Measurements from ENCODE around the gene MBD3L2.
"Not testable (repeated sequence)": the region's sequence is repeated elsewhere in the genome, so short reads cannot be mapped to it uniquely, and the experiment has no call there.

The MBD3L2 gene

DNA sequence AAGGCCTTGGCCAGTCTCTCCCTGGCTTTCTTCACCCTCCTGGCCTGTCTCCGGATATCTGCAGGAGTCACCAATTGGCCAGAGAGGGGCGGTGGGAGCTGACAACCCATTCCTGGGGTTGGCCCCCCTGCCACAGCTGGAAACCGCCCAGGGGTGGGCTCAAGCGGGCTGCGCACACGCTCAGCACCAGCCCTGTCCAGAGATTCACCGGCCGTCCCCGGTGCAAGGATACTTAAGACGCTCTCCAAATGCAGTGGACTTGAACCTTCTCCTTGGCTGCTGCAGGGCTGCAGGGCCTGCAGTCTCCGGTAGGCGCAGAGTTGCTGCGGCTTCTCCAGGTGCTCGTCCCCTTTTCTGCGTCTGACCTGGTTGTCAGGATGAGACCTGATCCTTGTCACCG is 7.2 kb downstream of the MBD3L2 start:
- intact Hi-C loops (cut with DNase I); DNase-seq: not testable (repeated sequence)

GRCh38 chr19:7058576-7058975 is 9.5 kb downstream of the MBD3L2 start, which contains the start of gene MBD3L3:
MBD3L3 (minus strand) TSS chr19:7058676; CDS start chr19:7058605, 71 bp downstream.
- intact Hi-C loops (cut with DNase I); DNase-seq: not testable (repeated sequence)

DNA sequence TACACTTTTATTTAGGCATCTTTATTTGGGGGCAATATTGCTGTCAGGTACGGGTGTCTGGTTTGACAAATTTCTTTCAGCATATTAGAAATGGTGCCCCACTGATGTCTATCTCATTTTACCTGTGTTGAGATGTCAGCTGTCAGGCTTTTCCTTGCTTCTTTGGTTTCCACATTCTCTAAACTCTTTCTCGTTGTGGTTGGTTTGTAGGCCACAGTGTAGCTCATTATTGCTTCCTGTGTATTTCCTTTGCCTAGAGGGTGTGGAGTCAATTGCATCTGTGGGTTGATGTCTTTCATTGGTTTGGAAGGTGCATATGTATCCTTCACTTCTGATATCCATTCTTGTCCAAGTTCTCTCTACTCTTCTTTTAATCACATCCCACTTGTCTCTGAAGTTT is 10.9 kb downstream of the MBD3L2 start:
- intact Hi-C loops (cut with DNase I); DNase-seq: not testable (repeated sequence)

DNA sequence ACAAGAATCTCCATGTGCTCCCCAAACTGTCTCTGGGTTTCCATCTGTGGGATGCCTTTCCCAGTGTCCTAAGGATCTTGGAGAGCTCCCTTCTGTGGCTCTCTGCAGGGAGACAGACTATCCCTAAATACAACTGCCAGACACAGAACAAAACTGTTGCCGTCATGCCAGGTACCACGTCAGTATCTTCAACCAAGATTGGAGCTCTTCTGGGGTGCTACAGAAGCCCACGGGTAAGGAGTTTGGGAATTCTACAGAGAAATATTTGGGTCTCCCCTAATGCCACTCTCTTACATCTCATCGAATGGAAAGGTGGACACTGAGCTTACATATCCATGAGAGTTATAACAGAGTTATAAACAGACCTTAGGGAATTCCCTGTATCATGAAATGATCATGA is 14.2 kb downstream of the MBD3L2 start:
- DNase-seq, result peak in 1 of 42 donors; percentile 0
- intact Hi-C loops (cut with DNase I), result no loop called here

DNA sequence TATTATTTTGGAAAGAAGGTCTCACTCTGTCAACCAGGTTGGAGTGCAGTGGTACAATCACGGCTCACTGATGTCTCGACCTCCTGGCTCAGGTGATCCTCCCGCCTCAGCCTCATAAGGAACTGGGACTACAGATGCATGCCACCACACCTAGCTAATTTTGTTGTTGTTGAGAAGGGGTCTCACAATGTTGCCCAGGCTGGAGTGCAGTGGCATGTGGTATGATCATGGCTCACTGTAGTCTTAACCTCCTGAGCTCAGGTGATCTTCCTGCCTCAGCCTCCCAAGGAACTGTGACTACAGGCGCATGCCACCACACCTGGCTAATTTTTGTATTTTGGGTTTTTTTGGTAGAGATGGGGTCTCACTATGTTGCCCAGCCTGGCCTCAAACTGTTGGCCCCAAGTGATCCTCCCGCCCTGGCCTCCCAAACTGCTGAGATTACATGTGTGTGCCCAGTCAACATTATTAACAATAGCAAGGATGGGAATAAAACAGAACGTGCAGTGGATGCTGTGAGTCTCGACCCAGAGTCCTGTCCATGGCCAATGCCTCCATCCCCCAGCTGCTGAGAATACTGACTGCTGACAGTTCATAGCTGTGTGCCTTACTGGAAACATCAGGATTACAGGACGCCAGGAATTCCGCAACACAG is 14.8 kb downstream of the MBD3L2 start:
- peak in 2 of 42 donors; percentile 17 to 27 for DNase-seq
- intact Hi-C loops (cut with DNase I), result no loop called here

DNA sequence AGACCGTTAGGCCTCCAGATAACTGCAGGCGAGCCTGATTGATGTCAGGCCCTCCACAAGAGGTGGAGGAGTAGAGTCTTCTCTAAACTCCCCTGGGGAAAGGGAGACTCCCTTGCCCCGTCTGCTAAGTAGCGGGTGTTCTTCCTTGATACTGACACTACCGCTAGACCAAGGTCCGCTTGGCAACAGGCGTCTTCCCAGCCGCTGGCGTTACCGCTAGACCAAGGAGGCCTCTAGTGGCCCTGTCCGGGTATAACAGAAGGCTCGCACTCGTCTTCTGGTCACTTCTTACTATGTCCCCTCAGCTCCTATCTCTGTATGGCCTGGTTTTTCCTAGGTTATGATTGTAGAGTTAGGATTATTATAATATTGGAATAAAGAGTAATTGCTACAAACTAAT is 18.0 kb downstream of the MBD3L2 start:
- intact Hi-C loops (cut with DNase I), result not testable (repeated sequence)
- DNase-seq, result peak in 8 of 42 donors; percentile 4 to 47 (median 14)

- intact Hi-C loops (cut with DNase I), result no loop called here
- no peak for DNase-seq
Observed at GRCh38 chr19:7067716-7068115, 18.6 kb downstream of the MBD3L2 start.

- DNase-seq, result peak in 2 of 42 donors; percentile 31 to 34
- intact Hi-C loops (cut with DNase I), result no loop called here
Observed at GRCh38 chr19:7068599-7068998, 19.5 kb downstream of the MBD3L2 start.

GRCh38 chr19:7069042-7069903 is 20.2 kb downstream of the MBD3L2 start, which contains the start of gene ZNF557:
ZNF557 (plus strand) TSS chr19:7069703; CDS start chr19:7075075, 5,372 bp downstream.
- DNase-seq, result peak; percentile 94 to 99 (median 98)
- intact Hi-C loops (cut with DNase I), result no loop called here

GRCh38 chr19:7069904-7070226 is 20.7 kb downstream of the MBD3L2 start:
- DNase-seq, result peak in 3 of 42 donors; percentile 6 to 14 (median 9)
- intact Hi-C loops (cut with DNase I), result no loop called here

GRCh38 chr19:7072541-7072940 is 23.4 kb downstream of the MBD3L2 start:
- intact Hi-C loops (cut with DNase I), result no loop called here
- DNase-seq, result peak in 2 of 42 donors; percentile 20 to 25

DNA sequence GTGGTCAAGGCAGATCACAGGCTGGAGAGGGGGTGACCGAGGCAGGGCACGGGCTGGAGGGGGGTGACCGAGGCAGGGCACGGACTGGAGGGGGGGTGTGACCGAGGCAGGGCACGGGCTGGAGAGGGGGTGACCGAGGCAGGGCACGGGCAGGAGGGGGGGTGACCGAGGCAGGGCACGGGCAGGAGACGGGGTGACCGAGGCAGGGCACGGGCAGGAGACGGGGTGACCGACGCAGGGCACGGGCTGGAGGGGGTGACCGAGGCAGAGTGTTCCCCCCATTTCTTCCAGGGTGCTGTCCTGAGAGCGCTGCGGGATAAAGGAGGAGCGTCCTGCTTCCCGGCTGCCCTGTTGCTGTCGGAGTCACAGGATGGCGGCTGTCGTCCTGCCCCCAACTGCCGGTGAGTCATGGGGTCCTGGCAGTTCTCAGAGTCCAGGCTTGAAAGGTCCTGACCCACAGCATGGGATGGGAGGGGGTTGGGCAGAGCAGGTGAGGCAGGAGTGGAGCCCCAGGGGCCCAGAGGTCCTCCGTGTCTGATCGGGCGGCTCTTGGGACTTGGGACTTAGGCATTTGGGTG is 25.7 kb downstream of the MBD3L2 start:
- intact Hi-C loops (cut with DNase I), result no loop called here
- peak in 1 of 42 donors; percentile 13 for DNase-seq

- DNase-seq, result no peak
- intact Hi-C loops (cut with DNase I), result no loop called here
Observed at GRCh38 chr19:7076151-7076550, 27.0 kb downstream of the MBD3L2 start.

- intact Hi-C loops (cut with DNase I), result no loop called here
- peak in 2 of 42 donors; percentile 14 to 22 for DNase-seq
Observed at GRCh38 chr19:7078008-7078407, 28.9 kb downstream of the MBD3L2 start.

DNA sequence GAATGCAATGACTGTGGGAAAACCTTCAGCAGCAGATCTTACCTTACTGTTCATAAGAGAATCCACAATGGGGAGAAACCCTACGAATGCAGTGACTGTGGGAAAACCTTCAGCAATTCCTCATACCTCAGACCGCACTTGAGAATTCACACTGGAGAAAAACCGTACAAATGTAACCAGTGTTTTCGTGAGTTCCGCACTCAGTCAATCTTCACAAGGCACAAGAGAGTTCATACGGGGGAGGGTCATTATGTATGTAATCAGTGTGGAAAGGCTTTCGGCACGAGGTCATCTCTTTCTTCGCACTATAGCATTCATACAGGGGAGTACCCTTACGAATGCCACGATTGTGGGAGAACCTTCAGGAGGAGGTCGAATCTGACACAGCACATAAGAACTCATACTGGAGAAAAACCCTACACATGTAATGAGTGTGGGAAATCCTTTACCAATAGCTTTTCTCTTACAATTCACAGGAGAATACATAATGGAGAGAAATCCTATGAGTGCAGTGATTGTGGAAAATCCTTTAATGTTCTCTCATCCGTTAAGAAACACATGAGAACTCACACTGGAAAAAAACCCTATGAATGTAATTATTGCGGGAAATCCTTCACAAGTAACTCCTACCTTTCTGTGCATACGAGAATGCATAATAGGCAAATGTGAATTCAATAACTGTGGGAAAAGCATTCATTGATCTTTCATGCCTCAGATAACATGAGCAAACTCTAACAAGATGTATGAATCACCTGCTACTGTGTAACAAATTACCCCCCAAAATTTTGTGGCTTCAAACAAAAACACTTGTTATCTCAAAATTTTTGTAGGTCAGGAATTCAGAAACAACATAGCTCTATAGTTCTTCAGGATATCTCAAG is 34.2 kb downstream of the MBD3L2 start:
- DNase-seq, result peak in 2 of 42 donors; percentile 14 to 31
- intact Hi-C loops (cut with DNase I), result no loop called here

- intact Hi-C loops (cut with DNase I), result no loop called here
- DNase-seq, result no peak
Observed at GRCh38 chr19:7088999-7089398, 39.9 kb downstream of the MBD3L2 start.

- no peak for DNase-seq
- intact Hi-C loops (cut with DNase I), result no loop called here
Observed at GRCh38 chr19:7098096-7098495, 49.0 kb downstream of the MBD3L2 start.

GRCh38 chr19:7098701-7099596 is 49.8 kb downstream of the MBD3L2 start:
- intact Hi-C loops (cut with DNase I), result no loop called here
- peak; percentile 71 to 95 (median 90) for DNase-seq

All from head of caudate nucleus (tissue), 42 donors.